NCI-H187 (cell line): ENCODE measurements around the gene GAGE10.
"Not testable (repeated sequence)": the region's sequence is repeated elsewhere in the genome, so short reads cannot be mapped to it uniquely, and the experiment has no call there.

Experiments
- DNase-seq, 2 experiments: peaks; one replicate each; lab custom pipeline; 2025; lab: John Stamatoyannopoulos, UW

The GAGE10 gene

GRCh38 chrX:49323735-49324134 lies 20.3 kb downstream of the GAGE10 start:
- not testable (repeated sequence) for DNase-seq

- not testable (repeated sequence) for DNase-seq
These were observed 27.0 kb downstream of the GAGE10 start for GRCh38 chrX:49330421-49330820.

DNA sequence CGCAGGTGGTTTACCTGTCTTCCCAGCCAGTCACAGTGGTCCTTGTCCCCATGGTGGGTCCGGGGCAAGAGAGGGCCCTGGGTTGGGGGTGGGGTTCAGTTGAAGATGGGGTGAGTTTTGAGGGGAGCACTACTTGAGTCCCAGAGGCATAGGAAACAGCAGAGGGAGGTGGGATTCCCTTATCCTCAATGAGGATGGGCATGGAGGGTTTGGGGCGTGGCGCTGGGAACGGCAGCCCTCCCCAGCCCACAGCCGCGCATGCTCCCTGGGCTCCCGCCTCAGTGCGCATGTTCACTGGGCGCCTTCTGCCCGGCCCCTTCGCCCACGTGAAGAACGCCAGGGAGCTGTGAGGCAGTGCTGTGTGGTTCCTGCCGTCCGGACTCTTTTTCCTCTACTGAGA lies 27.8 kb downstream of the GAGE10 start, which contains the start of gene GAGE13:
Gene GAGE13 (plus strand): TSS at position 301 of the 400 bp plus-strand sequence. CDS start 1,156 bp downstream, outside the sequence.
- DNase-seq, result not testable (repeated sequence)

DNA sequence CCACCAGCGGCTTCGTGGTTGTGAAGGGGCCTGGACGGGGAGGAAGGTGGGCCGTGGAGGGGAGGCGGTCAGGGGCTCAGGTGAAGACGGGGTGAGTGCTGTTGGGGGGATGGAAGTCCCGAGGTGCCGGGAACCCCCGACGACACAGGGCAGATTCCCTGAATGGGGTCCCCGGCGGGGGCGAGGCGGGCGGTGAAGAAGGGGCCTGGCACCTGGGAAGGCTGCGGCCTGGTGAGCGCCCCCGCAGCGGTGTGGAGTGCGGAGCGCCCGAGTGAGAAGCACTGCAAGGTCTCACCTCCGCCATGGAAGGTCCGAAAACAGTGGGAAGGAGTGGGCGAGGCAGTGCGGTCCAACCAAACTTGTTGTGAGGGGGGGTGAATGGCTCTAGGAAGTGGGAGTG lies 28.4 kb downstream of the GAGE10 start:
- not testable (repeated sequence) for DNase-seq

DNA sequence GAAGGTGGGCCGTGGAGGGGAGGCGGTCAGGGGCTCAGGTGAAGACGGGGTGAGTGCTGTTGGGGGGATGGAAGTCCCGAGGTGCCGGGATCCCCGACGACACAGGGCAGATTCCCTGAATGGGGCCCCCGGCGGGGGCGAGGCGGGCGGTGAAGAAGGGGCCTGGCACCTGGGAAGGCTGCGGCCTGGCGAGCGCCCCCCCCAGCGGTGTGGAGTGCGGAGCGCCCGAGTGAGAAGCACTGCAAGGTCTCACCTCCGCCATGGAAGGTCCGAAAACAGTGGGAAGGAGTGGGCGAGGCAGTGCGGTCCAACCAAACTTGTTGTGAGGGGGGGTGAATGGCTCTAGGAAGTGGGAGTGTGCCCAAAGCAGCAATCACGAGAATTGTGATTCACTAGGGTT lies 38.0 kb downstream of the GAGE10 start:
- not testable (repeated sequence) for DNase-seq

DNA sequence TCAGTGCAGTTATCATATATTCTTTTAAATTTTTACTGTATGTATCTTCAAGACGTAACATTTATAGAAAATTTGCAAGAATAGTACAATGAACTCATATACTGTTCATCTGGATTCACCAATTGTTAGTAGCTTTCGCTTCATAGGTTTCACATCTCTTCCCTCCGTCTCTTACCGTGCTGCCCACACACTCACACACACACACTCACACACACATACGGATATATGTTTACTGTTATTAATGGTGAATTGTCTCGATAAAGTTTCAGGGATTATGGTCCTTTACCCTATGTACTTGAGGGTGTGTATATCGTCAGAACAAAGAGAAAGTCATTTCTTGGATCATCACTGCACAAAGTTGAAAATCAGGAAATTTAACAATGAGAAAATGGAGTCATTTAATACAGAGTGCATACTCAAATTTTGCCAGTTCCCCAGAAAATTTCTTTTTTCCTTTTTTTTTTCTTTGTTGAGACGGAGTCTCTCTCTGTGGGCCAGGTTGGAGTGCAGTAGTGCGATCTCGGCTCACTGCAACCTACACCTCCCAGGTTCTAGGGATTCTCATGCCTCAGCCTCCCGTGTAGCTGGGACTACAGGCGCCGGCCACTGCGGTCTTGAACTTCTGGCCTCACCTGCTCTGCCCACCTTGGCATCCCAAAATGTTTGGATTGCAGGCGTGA lies 41.2 kb downstream of the GAGE10 start:
- not testable (repeated sequence) for DNase-seq

- not testable (repeated sequence) for DNase-seq
These were observed 42.0 kb downstream of the GAGE10 start for GRCh38 chrX:49345402-49345801.

- DNase-seq, result not testable (repeated sequence)
These were observed 42.7 kb downstream of the GAGE10 start for GRCh38 chrX:49346150-49346549.
